Activated CD8-positive, alpha-beta memory T cell treated with anti-CD3 and anti-CD28 coated beads for 24 hours (primary cell): ENCODE results near the gene PANK3.
"Not testable (repeated sequence)": the region's sequence is repeated elsewhere in the genome, so short reads cannot be mapped to it uniquely, and the experiment has no call there.

Experiments
- DNase-seq: peaks from one replicate; pipeline ENCODE4 v3.0.0-alpha.2; 2020

The PANK3 gene

DNA sequence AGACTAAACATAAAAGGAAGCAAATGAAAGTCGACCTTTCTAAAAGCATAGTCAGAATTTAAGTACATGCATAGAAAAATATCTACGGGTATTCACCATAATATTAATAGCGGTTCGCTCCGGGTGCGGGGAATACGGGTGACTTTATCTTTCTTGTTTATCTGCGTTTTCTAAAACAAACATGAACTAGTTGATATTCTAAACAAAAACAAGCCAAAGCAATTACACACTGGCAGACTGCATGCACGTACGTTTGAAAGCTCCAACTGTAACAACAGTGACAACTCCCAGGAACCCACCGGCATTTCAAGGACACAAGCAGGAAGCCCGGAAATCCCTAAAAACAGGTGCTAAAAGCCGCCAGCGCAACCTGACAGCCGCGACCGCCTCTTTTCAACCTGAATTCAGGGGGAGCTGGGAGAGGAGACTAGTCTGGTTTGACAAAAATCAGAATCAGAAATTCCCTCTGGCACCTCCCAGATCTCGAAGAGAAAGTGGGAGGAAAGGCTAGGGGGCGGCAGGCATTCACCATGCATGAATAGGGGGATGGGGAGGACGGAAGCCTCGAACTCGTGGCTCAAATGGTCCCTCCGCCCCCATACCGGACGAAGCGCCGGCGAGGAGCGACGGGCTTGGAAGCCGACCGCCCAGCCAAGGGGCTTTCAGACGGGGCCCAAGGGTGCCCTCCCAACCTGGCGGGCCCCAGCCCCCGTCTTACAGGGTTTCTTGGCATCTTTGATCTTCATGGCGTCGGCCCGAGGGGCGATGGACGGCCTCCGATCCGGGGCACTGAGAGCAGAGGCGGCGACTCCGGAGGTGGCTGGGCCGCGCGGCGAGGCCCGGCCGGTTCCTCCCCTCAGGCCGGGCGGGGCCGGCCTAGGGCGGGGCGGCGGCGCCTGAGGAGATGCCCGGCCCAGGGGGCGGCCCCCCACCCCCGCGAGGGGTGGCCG lies at the start of gene PANK3:
TSS of gene PANK3 (minus strand) at position 831 of the 950 bp plus-strand sequence. CDS start at position 746, 85 bp downstream.
- DNase-seq: no peak

DNA sequence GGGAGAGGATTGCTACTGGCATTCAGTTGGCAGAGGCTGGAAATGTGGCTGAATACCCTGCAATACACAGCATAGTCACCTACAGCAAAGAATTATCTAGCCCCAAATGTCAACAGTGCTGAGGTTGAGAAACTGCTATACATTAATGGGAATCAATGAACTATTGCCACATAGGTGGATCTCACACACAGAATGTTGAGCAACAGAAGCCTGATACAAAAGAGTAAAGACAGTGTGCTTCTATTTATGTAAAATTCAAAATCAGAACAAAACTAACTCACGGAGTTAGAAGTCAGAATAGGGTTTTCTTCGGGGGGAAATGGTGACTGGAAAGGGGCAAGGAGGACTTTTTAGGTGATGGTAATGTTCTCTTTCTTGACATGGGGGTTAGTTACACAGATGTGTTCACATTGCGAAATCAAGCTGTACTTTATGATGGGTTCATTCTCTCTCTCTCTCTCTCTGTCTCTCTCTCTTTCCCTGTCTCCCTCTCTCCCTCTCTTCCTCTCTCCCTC lies 45.7 kb upstream of the PANK3 start:
- no peak for DNase-seq

DNA sequence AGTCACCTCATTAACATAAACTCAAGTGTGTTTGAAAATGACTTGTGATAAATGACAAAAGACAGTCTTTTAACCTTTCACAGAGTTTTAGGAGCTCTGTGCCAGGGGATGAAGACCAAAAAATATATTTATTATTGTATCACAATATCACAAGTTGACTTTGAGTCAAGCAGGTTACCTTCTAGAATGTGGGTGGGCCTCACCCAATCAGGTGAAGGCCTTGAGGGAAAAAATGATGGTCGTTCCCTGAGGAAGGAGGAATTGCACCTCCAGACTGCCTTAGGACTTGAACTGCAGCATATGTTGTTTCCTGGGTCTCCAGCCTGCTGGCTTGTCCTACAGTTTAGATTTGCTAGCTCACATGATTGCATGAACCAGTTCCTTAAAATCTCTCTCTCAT lies 41.6 kb upstream of the PANK3 start:
- DNase-seq: no peak

DNA sequence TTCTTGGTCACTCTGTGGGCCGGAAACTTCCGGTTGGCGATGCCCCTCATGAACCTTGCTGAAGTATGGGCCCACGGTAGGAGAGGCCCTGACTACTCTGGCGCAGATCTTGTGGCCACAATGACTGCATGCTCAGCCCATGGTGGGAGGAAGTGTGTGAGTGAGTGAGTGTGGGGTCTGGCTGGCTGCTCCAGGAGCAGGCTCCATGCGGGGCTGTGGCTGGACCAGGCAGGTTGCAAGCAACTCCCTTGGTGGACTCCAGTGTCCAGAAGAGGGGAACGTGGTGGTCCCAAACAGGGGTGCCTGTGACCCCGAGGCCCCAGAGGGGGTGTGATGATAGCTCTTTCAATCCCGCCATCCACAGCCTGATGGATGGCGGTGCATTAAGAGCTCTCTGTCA lies 35.5 kb upstream of the PANK3 start:
- no peak for DNase-seq

DNA sequence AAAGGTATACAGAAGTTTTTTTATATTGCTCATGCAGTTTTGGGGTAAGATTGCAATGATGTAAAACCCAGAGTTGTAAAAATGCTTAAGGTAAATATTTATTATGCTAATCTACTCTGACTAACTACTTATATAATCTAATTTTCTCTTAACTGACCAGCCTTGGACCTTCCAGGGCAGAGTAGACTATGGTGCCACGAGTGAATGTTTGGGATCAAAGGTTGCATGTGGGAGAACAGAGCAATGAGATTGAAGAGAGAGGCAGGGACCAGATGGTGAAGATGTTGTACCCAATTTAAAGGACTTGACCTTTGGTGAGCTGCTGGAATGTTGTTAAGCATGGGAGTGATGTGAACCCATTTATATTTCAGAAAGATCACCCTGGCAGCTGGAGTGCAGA lies 34.8 kb upstream of the PANK3 start:
- DNase-seq: no peak

DNA sequence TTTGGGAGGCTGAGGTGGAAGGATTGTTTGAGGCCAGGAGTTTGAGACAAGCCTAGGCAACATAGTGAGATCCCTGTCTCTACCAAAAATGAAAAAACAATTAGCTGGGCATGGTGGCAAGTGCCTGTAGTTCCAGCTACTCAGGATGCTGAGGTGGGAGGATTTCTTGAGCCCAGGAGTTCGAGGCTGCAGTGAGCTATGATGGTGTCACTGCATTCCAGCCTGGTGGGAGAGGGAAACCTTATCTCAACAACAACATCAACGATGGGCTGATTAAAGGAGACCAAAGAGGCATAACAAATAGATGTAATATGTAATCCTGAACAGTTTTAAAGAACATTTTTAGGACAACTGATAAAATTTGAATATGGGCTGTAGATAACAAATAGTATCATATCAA lies 34.2 kb upstream of the PANK3 start:
- no peak for DNase-seq

DNA sequence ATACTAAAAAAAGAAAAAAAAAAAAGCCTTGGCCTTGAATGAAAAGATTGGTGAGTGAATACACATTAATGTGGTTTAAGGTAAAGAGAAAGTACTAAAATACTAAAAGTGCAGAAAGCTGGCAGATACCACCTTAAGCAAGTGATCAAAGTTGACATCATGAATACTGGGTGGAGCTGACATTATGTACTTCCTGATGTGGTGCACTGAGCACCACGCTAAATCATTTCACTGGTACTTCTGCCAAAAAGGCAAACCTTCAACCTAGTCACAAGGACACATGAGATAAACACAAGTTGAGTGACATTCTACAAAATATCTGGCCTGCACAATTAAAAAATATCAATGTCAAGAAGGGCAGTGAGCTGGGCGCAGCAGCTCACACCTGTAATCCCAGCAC lies 33.8 kb upstream of the PANK3 start:
- no peak for DNase-seq

DNA sequence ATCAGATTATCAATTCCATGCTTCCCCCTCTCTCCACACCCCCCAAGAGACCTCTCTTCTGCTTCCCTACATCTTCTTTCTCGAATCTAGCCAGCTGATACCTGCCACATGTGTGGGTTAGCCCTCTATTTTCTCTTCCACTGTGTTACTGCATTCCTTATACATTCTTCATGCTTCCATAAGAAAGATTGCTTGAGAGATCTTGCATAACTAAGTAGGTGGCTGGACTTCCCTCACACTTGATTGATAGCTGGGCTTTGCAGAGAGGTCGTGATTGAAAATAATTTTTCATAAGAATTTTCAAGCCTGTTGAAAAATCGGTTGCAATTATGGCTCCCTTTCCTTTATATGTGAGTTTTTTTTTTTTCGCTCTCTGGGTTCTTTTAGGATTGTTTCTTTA lies 33.0 kb upstream of the PANK3 start:
- no peak for DNase-seq

DNA sequence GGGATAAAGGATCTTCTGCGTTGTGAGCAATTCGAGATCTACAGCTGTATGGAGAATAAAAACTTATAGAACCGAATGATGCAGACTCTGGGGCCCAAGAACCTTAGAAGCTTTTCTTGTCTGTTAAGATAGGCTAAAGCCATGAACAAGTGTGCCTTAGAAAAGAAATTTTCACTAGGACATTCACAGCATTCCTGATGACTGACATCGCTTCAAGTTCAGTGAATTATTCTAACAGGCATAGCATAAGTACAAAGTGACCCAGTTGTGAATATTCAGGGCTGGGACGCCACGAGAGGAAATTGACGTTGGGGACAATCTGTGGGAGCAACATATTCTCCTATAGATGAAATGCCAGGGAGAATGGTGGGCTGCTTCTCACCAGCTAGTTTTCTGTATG lies 32.0 kb upstream of the PANK3 start:
- no peak for DNase-seq

DNA sequence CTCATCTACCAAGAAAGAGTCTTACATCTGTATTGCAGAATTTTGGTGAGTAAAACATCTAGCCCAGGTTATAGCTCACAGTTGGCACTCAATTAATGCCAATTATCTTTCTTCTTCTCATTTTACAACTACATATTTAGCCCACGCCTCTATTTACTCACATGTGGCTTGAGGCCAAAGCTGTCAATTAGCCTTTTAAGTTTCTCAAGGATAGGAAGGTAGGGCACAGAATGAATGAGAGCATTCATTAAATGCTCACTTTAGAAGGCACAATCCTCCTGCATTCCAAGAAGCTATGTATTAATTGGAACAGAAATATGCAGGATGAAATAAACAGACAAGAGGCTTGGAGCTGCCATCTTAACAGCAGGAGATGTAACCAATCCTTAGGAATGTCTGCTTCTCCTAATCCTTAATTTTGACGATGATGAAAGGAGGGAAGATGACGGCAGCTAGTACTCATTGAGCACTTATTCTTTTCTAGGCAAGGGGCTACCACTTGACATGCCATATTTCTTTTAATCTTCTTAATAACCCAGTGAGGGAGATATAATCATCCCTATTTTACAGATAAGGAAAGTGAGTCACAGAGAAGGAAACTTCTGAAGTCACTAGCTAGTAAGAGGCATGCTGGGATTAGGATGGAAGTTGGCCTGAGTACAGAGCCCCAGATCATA lies 30.8 kb upstream of the PANK3 start:
- no peak for DNase-seq

DNA sequence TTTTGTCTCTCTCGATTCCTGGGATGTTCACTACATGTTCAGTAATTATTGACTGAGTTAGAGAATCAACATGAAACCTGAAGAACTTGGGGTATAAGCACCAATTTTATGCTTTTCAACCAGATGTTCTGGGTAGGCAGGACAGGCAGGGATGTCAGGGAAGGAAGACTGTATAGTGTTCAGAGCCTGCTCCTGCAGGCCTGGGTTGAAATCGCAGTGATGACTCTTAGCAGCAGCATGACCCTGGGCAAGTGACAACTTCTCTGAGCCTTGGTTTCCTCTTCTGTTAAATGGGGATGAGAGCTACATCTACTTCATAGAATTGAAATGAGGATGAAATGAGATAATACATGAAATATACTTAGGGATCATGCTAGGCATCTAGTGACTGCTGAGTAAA lies 29.7 kb upstream of the PANK3 start:
- no peak for DNase-seq

DNA sequence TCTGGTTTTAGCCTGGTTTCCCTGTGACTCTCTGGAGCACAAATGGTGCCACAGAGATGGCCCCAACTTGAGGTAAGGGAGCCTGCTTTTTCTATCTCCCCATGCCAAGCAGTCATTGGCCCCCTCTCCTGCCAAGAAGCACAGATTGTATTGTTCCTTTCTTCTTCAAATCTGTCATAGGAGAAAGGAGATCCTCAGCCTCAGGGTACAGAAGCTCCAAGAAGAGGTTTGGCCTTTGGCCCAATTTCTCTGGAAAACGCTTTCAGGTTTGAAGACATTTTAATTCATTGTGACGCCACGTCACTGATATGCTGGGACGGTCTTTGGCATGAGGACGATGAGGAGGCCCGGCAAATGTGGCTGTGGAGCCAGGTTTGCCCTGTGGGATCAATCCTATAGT lies 29.2 kb upstream of the PANK3 start:
- no peak for DNase-seq

DNA sequence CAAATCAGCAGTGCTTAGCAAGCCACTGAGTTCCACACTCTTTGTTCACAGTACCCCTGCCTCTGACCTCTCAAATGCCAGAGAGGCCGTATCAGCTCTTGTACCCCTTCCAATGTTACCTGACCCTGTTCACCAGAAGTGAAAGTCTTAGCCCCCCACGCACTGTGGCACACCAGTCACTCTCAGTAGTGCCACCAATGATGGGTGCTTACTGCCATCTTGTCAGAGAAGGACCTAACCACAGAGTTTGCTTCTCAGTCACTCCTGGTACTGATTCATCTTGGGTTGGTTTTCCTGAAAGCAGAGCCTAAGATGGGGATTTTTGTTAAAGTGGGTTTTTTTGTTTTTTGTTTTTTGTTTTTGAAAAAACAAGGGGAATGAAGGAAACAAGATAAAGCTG lies 28.8 kb upstream of the PANK3 start:
- DNase-seq: no peak

DNA sequence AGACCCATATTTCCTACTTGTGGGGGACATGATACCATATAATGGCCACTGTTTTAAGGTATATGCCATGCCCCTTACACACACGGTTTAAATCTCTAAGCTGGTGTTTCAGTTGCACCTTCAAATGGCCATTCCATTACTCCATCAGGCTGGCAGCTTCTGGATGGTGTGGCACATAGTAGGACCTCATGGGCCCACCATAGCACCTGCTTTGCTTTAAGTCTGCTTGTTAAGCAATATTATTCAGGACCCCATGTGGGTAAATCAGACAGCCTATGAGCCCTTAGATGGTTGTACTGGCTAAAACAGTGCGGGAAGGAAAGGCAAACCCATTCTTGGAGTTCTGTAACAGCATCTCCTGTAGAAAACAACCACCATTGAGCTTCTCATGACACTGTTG lies 27.4 kb upstream of the PANK3 start:
- DNase-seq: no peak

DNA sequence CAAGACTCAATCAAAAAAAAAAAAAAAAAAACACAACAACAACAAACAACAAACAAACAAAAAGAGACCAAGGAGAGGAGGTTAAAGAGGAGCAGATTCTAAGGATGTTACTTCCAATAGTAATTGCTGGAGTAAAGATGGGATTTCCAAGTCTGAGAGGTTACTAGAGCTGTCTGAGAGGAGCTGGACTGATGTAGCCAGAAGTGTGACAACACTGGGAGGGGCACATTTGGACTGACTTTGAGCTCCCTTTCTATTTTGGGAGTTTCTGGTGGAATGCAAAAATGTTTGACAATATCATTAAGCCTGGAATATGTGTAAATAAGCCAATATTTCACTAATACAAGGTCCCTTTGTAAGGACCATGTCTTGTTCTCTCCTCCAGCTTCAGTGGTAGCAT lies 25.3 kb upstream of the PANK3 start:
- no peak for DNase-seq

DNA sequence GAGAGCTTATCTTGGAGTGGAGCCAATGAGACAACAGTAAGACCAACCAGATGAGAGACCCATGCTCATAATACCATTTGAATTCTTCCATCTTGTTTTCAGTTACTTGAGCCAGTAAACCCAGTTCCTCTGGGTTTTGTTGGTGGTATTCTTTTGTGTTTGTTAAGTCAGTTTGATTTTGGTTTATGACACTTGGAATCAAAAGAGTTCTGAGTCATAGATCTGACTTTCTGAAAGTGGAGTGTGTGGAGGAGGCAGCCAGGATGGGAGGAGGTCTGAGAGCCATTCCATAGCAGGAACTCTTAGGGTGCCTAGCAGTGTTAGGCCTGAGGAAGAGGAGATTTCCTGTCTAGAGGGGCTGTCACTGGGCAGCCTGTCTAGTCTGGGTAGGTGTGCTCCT lies 24.6 kb upstream of the PANK3 start:
- DNase-seq: no peak

DNA sequence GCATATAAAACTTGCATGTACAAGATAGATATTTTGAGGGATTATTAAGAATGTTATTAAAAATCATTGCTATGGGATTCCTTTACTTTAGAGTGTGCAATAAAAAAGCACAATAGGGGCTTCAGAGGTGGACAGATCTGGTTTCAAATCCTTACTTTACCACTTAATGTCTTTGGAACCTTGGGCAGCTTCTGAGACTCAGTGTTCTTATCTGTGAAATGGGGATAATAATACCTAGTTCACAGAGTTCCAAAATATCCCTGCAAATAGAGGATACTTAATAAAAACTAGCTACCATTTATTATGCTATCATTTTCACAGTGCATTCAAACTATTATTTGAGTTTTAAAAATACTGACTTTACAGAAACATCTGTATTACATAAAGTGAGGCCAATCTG lies 23.3 kb upstream of the PANK3 start:
- DNase-seq: no peak

DNA sequence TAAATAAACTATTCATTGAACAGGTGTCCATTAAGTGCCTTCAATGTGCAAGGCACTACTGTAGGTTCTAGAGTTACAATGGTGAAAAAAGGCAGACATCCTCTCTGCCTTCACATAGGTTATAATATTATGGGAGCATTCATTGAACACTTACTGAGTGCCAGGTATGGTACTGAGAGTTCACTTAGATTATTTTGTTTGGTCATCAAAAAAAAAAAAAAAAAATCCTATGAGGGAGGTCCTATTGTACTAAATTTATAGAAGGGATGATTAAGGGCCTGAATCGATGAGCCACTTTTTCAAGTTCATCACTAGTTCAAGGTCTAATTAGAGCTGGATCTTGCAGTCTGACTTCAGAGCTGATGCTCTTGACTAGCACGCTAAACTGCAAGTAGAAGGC lies 22.8 kb upstream of the PANK3 start:
- no peak for DNase-seq

DNA sequence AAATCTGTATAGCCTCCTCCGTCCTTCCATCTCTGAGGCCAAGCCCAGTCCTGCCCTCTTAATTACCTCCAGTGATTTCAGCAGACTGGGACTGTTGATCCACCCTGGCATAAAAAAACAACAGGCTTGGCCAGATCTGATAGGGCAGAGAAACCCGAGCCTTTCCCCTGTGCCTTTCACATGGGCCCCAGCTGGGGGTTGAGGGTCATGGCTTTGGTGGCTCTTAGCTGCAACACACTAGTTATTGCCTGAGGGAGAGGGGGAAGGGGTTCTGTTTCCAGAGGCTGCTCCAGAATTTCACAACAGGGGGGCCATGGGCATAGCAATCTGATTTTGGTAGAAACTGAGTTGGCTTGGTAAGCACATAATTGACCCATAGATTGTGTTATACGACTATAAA lies 21.2 kb upstream of the PANK3 start:
- DNase-seq: no peak

DNA sequence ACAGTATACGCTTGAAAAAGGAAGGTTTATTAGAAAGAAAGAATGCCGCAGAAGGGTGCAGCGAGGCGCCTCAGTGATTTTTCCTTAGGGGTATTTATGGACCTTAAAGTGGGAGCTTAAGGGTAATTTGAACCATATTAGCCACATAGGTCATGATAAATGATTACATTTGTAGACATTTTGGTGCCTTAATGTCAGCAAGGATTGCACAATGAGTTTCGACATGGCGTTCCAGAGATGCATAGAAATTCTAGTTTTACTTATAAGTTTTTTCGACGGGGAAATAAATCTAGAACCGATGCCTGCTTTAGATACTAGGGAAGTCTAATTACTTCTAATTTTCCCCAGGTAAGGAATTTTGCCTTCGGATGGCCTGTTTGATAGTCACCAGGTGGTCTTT lies 20.7 kb upstream of the PANK3 start:
- no peak for DNase-seq

DNA sequence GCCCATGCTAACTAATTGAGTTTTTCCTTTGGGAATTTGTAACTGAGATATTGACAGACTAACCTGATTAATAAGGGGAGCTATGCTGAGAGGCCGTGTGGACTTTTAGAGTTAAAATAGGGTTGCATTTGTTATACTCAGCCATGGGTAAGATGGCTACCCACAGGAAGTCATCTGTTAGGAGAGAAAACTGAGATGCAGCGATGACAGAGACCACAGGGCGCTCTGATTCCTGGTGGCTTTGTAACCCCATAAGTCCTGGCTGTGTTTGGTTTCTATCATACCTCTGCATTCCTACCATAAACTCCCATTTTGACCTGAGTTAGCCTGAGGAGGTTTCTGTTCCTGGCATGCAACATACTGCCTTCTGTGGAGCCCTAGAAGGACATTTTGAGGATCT lies 19.5 kb upstream of the PANK3 start:
- DNase-seq: no peak

DNA sequence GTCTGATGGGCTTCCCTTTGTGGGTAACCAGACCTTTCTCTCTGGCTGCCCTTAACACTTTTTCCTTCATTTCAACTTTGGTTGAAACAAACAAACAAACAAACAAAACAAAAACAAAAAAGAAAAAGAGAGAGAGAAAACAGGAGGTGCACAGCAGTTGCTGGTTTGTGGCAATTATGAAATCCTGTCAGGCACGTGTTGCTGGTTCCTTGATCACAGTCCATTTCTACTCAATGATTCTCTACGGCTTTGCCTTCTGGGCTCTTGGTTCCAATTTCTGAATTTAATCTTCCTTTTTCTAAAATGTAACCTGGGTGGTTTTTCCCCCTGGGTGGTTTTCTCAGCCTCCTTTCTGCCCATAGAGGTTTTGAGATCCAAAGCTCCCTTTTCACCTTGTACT lies 17.8 kb upstream of the PANK3 start:
- no peak for DNase-seq

DNA sequence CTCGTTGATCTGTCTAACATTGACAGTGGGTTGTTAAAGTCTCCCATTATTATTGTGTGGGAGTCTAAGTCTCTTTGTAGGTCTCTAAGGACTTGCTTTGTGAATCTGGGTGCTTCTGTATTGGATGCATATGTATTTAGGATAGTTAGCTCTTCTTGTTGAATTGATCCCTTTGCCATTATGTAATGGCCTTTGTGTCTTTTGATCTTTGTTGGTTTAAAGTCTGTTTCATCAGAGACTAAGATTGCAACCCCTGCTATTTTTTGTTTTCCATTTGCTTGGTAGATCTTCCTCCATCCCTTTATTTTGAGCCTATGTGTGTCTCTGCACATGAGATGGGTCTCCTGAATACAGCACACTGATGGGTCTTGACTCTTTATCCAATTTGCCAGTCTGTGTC lies 17.0 kb upstream of the PANK3 start:
- DNase-seq: not testable (repeated sequence)

DNA sequence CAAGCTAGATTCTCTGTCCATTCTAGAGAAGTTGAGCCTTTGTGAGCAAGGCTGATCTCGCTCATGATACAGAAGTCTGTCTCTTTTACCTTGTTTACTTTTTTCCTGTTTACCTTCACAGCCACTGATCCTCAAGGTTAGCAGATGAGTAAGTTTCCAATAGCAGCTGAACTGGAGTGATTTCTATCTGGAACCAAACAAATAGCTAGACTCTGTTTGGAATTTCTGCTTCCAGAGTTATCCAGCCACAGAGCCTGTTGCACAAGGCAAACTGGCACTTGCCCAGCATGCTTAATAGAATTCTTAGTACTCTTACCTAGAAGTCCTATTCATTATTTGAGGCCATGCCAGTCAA lies 12.8 kb upstream of the PANK3 start:
- DNase-seq: no peak
